Cardiac septum (tissue), 1 donor: ENCODE results near the gene PARD3. TPM values are rescaled to one million over a fixed set of nuclear protein-coding genes. Genes with fewer than 3 reads are reported as not detected.
"Not testable (repeated sequence)": the region's sequence is repeated elsewhere in the genome, so short reads cannot be mapped to it uniquely, and the experiment has no call there.

Experiments
- DNase-seq: peaks from one replicate; pipeline ENCODE4 v3.0.0-alpha.2; 2020; ENCODE audit warnings: low spot score
- intact Hi-C: fragments of 100-400 bp; cut with DNase I; formaldehyde crosslinking; loops from one replicate; pipeline ENCODE4 v1.14.0; 2022
- total RNA-seq: library from RNA; stranded (reverse); fragmentation: NEBNext Ultra II Directional; extraction: Animal tissue kit (Norgen Biotek cat#: 25700); gene quantifications from one replicate; pipeline ENCODE4 v1.2.1, GENCODE V29; 2021
- donor health status: DM: no; HTN: no; CAD: no.

PARD3 gene
- total RNA-seq, 1 donor from 2014 or later: 36.7 TPM

DNA sequence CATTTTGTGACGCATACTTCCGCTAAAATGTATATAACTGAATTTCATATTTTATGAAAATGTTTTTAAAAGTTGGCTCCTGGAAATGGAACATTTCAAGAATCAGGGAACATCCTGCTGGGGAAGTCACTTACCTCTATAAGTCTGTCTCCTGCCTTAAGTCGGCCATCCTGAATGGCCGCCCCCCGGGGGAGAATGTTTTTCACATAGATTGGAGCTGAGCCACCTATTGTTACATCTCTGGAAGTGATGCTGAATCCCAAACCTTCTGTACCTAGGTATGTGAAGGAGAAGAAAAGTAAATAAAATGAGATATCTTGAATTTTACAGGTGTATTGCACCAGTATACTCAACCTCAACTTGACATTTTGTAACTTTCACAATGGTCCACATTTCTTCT is 437.3 kb downstream of the PARD3 start:
- DNase-seq: no peak
- intact Hi-C loops: no loop called here

DNA sequence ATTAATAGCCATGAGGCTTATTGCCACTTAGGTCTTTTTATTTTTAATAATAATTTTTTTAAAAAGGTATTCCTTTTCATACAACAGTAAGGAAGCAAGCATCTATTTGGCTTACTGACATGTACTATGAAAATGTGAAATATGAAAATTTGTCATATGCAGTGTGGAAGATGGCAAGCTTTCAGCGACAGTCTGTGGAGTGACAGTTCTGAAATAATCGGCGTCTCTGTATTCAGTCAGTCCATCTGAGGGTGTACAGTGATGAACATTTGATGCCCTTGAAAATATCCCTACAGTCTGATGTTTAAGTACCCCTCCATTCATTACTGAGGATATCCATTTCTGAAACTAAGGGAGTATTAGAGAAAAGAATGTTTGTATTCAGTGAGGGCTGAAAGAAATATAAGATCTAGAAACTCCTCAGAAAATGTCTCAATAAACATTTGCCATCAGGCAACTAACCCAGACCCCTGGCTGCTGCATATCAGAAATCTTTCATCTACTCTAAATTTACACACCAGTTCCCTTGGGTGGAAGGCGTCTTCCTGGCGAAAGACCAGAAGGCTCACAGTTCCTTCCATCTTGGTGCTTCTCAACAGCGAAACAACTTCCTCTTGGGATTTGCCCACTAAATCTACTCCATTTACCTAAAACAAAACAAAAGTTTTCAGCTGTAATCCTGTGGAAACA is 440.6 kb downstream of the PARD3 start:
- intact Hi-C loops: no loop called here
- DNase-seq: no peak

DNA sequence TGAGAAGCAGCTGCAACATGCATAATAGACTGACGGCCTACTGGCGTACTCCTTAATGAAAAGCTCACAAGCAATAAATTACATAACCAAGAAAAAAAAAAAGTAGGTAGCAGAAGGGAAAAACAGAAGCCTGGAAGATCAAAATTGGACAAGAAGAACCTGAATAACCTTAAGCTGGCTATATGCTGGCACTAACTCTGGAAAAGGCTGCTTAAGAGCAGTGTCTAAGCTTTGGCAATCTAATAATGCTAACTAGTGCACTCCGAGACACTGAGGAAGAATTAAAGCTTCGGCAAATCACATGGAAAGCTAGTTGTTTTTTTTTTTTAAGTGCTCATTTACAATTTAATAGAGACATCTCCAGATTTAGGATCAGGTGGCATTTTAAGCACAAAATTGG is 441.9 kb downstream of the PARD3 start:
- intact Hi-C loops: no loop called here

DNA sequence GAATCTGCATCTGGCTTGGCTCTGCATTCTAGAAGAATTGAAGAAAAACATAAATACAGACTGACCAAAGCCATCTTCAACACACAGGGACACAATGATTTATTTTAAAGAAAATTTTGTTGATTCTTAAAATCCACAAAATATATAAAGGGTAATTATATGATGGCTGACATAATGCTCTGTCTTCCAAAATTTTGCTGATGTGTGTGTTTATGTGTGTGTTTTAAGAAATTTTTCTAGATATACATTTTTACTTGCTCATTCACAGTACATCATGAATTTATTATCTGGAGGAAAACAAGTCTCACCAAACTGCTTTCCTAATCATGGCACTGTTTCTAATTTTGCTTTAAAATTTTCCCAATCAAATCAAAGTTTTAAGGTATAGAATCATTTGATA is 442.6 kb downstream of the PARD3 start:
- intact Hi-C loops: no loop called here

More for the DNA sequence above, 441.9 kb downstream of the PARD3 start:
- DNase-seq: no peak

DNA sequence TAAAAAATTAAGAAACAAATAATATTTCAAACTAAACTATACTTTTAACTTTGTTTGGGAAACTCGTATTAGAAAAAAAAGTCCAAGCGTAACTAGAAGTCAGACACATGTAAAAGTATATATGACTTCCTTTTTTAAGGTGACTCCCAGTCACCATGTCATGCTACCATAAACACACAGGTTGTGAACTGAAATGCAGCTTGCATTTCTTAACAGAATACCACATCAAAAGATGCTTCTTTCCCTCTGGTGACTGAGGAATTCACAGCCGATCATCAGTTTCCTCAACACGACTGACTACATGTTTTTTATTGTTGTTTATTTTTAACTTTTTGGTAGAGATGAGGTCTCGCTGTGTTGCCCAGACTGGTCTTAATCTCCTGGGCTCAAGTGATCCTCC is 445.0 kb downstream of the PARD3 start:
- DNase-seq: no peak
- intact Hi-C loops: no loop called here

More for the DNA sequence above, 442.6 kb downstream of the PARD3 start:
- no peak for DNase-seq

DNA sequence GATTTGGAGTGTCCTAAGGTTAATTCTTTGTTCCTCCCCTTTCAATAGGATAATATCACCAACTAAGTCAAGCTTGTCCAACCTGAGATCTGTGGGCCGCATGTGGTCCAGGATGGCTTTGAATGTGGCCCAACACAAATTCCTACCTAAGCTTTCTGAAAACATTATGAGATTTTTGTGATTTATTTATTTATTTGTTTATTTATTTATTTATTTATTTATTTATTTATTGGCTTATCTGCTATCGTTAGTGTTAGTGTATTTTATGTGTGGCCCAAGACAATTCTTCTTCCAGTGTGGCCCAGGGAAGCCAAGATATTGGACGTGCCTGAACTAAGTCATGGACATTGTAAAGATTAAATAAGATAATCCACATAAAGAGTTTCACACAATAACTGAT is 446.0 kb downstream of the PARD3 start:
- intact Hi-C loops: no loop called here
- DNase-seq: no peak

DNA sequence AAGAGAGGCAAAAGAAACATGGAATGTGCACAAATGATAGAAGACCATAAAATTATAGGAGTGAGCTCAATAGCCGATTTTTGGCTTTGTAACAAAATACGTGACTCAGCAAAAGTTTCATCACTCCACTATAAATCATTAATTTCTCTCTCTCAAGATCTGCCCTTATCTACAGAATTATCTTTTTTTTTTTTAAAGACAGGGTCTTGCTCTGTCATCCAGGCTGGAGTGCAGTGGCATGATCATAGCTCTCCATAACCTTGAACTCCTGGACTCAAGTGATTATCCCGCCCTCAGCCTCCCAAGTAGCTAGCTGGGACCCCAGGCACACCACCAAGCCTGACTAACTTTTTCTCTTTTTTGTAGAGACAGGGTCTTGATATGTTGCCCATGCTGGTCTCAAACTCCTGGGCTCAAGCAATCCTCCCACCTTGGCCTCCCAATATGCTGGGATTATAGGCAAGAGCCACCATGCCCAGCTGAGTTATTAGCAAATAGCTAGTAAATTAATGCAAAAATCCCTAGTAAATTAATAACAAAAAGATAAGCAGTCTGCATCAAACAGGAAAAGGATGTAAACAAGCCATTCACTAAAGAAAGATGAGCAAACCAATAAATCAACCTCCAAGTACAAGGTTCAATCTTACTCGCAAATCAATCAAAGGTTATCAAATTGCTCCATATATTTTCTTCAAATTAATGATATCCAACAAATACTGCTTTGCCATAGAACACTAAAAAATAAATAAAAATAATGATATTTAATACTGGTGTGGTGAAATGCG is 450.7 kb downstream of the PARD3 start:
- DNase-seq: no peak
- intact Hi-C loops: no loop called here

DNA sequence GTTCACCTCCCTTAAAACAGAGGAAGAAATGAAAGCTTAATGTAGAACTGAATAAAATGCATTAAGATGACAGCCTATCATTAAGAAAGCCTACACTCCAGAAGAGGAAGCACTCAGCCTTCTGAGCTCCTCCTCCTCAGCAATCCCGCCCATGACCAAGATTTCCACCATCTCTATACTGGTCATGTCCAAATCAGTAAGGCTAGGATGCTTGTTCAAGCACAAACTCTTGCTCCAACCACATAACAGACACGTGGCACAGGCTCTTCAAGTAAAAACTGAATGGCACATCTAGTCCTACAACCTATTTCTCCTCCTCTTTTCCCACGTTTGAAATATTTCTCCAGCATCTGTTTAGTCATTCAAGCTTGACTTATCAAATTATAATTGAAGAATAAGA is 454.1 kb downstream of the PARD3 start:
- intact Hi-C loops: no loop called here
- no peak for DNase-seq

DNA sequence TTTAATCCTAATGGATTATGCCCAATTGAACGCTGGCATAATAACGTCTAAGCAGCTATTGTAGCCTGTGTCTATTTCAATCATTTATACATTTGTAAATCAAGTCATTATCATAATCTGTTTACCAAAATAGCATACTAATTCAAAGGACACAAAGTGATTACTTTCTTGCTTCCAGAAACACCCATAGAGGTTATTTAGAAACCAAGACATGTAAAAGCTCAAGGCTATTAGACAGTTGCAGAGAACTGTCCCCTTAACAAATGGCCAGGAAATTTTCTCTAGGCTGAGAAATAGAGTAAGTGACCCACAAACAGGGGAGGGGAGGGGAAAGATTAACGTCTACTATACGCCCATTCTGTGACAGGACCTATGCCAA is 455.7 kb downstream of the PARD3 start:
- intact Hi-C loops: no loop called here
- no peak for DNase-seq

DNA sequence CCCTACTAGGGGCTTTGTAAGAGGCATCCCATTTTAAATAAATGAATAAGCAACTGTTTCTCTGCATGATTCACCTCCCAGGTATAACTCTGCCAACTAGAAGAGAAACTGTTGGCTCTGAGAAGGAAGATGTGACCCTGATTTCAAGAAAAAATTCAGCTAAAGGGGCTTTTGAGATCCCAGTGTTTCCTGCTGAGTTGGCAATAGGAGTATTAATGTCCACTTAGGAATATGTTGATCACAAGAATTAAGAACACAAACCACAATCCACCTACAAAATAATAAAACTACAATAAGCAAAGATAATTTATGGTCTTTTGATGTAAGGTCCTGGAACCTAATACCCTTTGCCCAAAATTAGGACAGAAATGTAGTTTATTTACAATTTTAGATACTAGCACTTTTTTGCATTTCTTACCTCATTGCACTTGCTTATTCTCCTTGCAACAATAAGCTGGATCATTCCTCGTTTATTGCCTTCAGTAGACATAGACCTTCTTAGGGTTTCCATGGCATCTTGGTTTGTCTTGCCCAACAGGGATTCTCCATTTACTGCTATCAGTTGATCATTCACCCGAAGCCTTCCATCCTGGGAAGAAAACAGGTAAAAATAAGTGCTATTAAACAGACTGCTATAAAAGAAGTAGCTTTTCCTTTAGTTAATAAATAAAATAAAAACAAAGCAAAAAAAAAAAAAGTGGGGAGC is 456.2 kb downstream of the PARD3 start:
- DNase-seq: no peak
- intact Hi-C loops: no loop called here

DNA sequence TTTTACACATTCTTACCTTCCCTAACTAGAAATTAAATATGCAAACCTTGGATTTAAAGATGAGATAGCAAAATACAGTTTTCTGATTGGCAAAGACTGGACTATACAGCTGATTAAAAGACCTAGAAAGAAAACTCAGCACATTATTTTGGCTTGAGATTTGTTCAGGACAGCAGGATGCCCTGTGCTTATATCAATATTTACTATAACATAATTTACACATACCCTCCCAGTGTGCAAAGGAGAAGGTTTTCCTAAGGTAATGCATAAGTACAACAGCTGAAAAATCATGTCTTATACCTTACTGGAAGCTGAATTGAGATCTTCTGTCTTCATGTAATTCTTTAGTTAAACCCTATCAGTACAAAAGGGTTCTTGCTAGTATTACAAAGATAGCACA is 458.6 kb downstream of the PARD3 start:
- intact Hi-C loops: no loop called here

DNA sequence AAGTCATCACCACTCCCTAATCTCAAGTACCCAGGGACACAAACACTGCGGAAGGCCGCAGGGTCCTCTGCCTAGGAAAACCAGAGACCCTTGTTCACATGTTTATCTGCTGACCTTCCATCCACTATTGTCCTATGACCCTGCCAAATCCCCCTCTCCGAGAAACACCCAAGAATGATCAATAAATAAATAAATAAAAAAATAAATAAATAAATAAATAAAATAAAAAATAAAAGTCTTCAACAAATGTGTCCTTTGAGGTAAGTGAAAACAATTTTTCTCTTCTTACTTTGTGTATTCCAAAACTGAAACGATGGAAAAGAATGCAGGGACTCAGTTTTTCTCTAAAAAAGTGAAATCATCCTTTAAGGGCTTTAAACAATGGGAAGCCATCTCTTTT is 461.6 kb downstream of the PARD3 start:
- DNase-seq, intact Hi-C loops: not testable (repeated sequence)

More for the DNA sequence above, 458.6 kb downstream of the PARD3 start:
- no peak for DNase-seq

DNA sequence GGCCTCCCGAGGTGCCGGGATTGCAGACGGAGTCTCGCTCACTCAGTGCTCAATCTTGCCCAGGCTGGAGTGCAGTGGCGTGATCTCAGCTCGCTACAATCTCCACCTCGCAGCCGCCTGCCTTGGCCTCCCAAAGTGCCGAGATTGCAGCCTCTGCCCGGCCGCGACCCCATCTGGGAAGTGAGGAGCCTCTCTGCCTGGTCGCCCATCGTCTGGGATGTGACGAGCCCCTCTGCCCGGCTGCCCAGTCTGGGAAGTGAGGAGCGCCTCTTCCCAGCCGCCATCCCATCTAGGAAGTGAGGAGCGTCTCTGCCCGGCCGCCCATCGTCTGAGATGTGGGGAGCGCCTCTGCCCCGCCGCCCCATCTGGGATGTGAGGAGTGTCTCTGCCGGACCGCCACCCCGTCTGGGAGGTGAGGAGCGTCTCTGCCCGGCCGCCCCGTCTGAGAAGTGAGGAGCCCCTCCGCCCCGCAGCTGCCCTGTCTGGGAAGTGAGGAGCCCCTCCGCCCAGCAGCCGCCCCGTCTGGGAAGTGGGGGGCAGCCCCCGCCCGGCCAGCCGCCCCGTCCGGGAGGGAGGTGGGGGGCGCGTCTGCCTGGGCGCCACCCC is 462.4 kb downstream of the PARD3 start:
- intact Hi-C loops, DNase-seq: not testable (repeated sequence)

DNA sequence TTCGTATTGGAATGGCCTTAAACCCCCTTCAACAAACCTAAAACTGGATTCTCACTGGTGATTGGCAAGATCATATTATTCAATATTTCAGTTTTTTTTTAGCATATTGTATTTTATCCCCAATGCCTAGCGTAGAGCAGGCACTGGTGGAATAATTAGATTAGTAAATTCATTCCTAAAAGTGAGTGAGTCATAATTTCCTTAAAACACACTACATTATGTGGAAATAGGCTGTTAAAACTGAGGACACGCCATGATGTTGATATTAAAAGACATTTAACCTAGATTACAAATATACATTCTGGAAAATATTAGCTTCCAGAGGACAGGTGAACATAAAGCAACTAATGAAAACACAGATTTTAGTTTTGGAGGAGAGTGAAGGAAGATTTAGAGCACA is 463.9 kb downstream of the PARD3 start:
- intact Hi-C loops: no loop called here

DNA sequence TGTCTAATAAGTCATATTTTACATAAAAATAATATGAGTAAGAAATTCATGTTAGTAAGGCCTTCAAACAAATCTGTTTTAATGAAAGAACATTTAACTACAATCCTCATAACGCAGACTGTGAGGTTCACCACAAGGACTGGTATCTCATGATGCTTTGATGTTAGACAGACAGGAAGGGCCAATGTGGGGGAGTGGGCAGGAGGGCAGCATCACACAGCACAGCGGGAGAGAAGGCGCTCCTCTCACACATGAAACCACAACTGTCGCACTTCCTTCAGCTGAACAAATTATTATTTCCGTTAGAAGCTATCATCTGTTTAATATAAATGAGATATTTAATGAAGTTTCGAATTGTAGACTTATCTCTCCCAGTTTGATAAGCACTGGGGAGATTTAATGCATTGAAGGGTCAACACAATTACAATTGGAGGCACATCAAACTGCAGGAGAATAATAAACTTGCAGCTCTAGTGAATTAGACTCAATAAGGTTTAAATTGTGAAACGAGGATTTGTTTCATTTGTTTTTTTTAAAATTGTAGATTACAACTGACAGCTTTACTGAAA is 466.1 kb downstream of the PARD3 start:
- DNase-seq: no peak
- intact Hi-C loops: no loop called here

More for the DNA sequence above, 463.9 kb downstream of the PARD3 start:
- DNase-seq: no peak

DNA sequence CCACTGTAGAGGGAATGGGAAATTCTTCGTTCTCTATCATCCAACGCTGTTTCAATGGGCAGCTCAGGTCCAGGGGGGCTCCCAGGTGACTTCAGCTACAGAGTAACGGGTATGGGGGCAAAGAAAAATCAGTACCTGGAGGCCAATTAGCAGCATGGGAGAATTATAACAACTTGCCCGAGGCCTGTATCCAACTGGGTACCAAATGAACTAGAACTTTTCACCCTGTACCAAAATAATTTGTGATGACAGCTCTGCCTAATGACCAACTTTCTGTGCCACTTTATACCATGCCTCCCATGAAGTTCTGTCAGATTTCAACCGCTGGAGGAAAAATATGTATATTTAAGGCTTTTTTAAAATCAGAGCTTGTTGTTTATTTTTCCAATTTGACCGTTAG is 467.1 kb downstream of the PARD3 start:
- intact Hi-C loops: no loop called here
- DNase-seq: no peak

DNA sequence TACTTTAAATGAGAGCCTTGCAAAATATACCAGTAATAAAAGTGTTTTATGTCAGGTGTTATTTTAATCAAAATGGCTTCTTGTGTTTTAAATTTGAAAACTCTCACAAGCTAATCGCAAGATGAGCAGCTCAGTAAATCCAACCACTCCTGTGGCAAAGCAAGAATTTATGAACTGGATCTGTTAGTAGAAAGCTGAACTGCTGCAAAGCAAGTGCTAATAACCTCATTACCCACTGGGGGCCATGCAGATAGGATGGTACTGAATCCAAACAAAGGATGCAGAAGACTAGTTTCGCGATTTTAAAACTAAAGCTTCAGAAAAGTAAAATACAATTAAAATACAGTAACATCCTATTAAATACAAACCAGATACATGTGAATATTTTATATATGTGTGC is 468.0 kb downstream of the PARD3 start:
- no peak for DNase-seq
- intact Hi-C loops: no loop called here

DNA sequence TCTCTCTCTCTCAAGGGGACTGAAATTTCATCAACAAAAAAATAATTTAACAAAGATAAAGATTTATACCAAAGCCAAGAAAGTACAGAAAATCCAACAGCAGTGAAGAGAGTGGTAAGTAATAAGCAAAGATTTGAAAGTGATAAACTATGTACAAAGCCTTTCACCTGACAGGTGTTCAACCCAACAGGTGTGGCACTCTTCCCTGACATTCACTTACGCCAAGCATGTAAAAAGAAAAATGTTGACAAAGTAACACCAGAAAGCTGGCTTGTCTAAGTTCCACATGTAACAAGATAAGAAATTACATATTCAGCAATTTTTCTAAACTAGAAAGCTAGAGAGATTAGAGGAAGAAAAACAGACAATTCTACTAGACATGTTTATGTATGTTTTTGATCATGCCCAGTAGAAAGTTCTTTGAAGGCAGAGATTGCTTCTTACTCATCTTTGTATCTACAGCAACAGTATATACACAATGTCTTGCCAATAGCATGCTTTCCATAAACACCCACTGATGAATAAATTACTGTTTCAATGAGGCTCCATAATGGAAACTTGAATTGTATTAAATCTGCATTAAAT is 468.5 kb downstream of the PARD3 start:
- intact Hi-C loops: no loop called here
- DNase-seq: no peak

DNA sequence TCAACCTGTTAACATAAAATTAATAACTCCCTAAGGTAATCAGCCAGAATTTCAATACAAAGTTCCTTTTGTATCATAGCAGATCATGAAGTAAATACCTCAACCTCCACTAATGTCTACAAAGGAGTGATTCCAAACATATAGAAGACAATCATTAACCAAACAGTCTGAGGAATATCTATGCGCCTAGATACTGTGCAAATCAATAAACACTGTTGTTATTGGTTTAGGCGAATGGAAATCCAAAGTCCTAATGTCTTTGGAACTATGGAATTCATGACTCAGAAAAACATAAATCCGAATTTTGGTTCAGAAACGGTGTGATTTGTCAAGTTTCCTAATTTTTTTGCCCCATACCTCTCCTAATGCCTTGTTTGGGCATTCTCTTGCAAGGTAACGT is 469.7 kb downstream of the PARD3 start:
- intact Hi-C loops: no loop called here
- DNase-seq: no peak

DNA sequence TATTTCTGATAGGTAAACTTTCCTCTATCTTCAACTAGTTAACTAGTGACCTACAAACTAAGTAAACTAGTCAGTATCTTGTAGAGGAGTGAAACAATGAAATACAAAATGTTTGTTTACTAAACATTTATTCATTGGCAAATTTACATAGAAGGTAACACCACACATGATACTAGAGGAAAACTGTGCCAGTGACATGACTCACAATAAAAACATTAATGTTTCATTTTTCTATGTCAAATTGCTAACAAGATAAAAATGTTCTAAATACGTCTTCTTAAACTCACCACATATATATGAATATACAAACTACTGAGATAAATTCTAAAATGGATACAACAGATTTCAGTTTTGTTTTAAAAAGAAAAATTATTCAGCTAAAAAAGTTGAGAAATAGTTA is 471.3 kb downstream of the PARD3 start:
- intact Hi-C loops: no loop called here
- DNase-seq: no peak
